ENCODE results near the gene CAVIN4. TPM values are rescaled to one million over a fixed set of nuclear protein-coding genes. Genes with fewer than 3 reads are reported as not detected.

The CAVIN4 gene
- total RNA-seq, 1 experiment from 2014 or later: 0.59 TPM

DNA sequence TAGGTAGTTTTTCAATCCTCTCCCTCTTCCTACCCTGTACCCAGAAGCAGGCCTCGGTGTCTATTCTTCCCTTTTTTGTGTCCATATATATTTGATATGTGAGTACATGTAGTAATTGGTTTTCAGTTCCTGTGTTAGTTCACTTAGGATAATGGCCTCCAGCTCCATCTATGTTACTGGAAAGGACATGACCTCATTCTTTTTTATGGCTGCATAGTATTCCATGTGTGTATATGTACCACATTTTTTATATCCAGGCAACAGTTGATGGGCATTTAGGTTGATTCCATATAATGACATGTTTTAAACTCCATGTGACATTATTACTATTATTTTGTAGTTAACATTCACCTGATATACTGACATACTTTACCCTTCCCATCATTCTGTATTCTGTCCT lies 49.1 kb downstream of the CAVIN4 start:
- no peak overlapping the region for H3K27ac ChIP-seq (ENCODE audit: low read depth, low read length)
- no peaks in the 10 kb centered on the region for H4K20me1 ChIP-seq (ENCODE audit: insufficient read depth)
- BruUV-seq (replicated peaks): no TSS peak
- RAD21 ChIA-PET (ENCODE audit: low non-redundant PET in 1 of 2, low total read pairs in 2 of 2, uncharacterized antibody in 2 of 2, unreplicated experiment in 2 of 2): no interaction called here
- CTCF ChIA-PET: no interaction called here
- H3K27me3 ChIP-seq (ENCODE audit: insufficient read depth, low read length): 0 out of 2 replicates have a peak, but pooled peaks cover 9% of the 10 kb centered on the region
- H2AFZ ChIP-seq (ENCODE audit: low read depth, low read length, poor library complexity, severe bottlenecking): no peak overlapping the region
- intact Hi-C loops (cut with micrococcal nuclease): loop anchor here (10.0 kb wide), 1 partner anchor 328 kb away; no protein-coding TSS in a partner anchor
- no peaks in the 10 kb centered on the region for H3K9me3 ChIP-seq (ENCODE audit: control insufficient read depth in 1 of 2, insufficient read depth in 1 of 2, low read depth in 1 of 2, low read length in 2 of 2)
- no peak overlapping the region for H3K9ac ChIP-seq (ENCODE audit: low read length)
- no peaks in the 10 kb centered on the region for H3K9me2 ChIP-seq (ENCODE audit: insufficient read depth)
- TF ChIP-seq EZH2phosphoT487 (IDR thresholded peaks at IDR 0.05; ENCODE audit: borderline replicate concordance) (no peak), SP1 (IDR thresholded peaks at IDR 0.05; ENCODE audit: low read depth) (no peak), ZFX (IDR thresholded peaks at IDR 0.05) (no peak), SRF (IDR thresholded peaks at IDR 0.05; ENCODE audit: low read depth) (no peak), POLR2A (IDR thresholded peaks at IDR 0.05; ENCODE audit: borderline replicate concordance, extremely low read depth, insufficient read depth, insufficient read length) (no peak), ELF1 (IDR thresholded peaks at IDR 0.05; ENCODE audit: borderline replicate concordance, low read depth) (no peak), ZNF274 (IDR thresholded peaks at IDR 0.05; ENCODE audit: low read depth, low read length) (no peak), YY1 (IDR thresholded peaks at IDR 0.05; ENCODE audit: extremely low read depth, insufficient replicate concordance, low read depth, low read length) (no peak), FOSL1 (IDR thresholded peaks at IDR 0.05; ENCODE audit: low read depth) (no peak), RAD21 (IDR thresholded peaks at IDR 0.05; ENCODE audit: low read depth) (no peak), EGR1 (IDR thresholded peaks at IDR 0.05; ENCODE audit: low read depth) (no peak), POLR2AphosphoS5 (IDR thresholded peaks at IDR 0.05; ENCODE audit: low read depth, low read length) (no peak), SIN3A (IDR thresholded peaks at IDR 0.05; ENCODE audit: low read depth) (no peak)
- TF ChIP-seq, protein P1, sequence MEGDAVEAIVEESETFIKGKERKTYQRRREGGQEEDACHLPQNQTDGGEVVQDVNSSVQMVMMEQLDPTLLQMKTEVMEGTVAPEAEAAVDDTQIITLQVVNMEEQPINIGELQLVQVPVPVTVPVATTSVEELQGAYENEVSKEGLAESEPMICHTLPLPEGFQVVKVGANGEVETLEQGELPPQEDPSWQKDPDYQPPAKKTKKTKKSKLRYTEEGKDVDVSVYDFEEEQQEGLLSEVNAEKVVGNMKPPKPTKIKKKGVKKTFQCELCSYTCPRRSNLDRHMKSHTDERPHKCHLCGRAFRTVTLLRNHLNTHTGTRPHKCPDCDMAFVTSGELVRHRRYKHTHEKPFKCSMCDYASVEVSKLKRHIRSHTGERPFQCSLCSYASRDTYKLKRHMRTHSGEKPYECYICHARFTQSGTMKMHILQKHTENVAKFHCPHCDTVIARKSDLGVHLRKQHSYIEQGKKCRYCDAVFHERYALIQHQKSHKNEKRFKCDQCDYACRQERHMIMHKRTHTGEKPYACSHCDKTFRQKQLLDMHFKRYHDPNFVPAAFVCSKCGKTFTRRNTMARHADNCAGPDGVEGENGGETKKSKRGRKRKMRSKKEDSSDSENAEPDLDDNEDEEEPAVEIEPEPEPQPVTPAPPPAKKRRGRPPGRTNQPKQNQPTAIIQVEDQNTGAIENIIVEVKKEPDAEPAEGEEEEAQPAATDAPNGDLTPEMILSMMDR (IDR thresholded peaks at IDR 0.05 in 2 of 3, conservative IDR thresholded peaks at IDR 0.05 in 1 of 3; ENCODE audit: borderline replicate concordance in 1 of 3, insufficient read depth in 1 of 3, low read depth in 2 of 3, low read length in 2 of 3): no peak
- TF ChIP-seq, protein P2, sequence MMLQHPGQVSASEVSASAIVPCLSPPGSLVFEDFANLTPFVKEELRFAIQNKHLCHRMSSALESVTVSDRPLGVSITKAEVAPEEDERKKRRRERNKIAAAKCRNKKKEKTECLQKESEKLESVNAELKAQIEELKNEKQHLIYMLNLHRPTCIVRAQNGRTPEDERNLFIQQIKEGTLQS (IDR thresholded peaks at IDR 0.05): no peak
- no peaks in the 10 kb centered on the region for H3K4me1 ChIP-seq (ENCODE audit: control insufficient read depth in 1 of 2, insufficient read depth in 2 of 2, low read length in 2 of 2)
- ATAC-seq (no peak), DNase-seq (ENCODE audit: low read depth, low spot score) (no peak)
- H3K4me2 ChIP-seq (ENCODE audit: low read length): no peak overlapping the region
- no peaks in the 10 kb centered on the region for H3K36me3 ChIP-seq (ENCODE audit: control insufficient read depth in 1 of 2, insufficient read depth in 2 of 2, low read length in 2 of 2)
- H3K4me3 ChIP-seq (replicated peaks in 1 of 2; ENCODE audit: low read depth in 1 of 2, low read length in 2 of 2): no peak overlapping the region
- POLR2A ChIA-PET: no interaction called here
- no peaks in the 10 kb centered on the region for H3K79me2 ChIP-seq (ENCODE audit: insufficient read depth, low read length)

All from HCT116 (cell line).